Hepatocyte (in vitro differentiated cells): ENCODE measurements around the gene SCD5. TPM values are rescaled to one million over a fixed set of nuclear protein-coding genes. Genes with fewer than 3 reads are reported as not detected.

Experiments
- DNase-seq: peaks from one replicate; pipeline ENCODE4 v3.0.0-alpha.2; 2016; ENCODE audit warnings: low spot score
- H2AFZ ChIP-seq: fragments of 200-600 bp; sonication (generic); 2 replicates; pipeline ENCODE4 v1.6.0; 2016; ENCODE audit warnings: antibody characterized with exemption, mild to moderate bottlenecking
- H3K27ac ChIP-seq: fragments of 200-600 bp; sonication (generic); 2 replicates; pipeline ENCODE4 v1.5.1; 2016; ENCODE audit warnings: mild to moderate bottlenecking
- H3K27me3 ChIP-seq: fragments of 200-600 bp; sonication (generic); 2 replicates; pipeline ENCODE4 v1.6.1; 2016
- H3K36me3 ChIP-seq: fragments of 200-600 bp; sonication (generic); replicated peaks from 2 replicates; pipeline ENCODE4 v1.5.1; 2016; ENCODE audit warnings: low read depth; ENCODE audit not compliant: insufficient read depth
- H3K4me1 ChIP-seq: fragments of 200-600 bp; sonication (generic); 2 replicates; pipeline ENCODE4 v1.5.1; 2016; ENCODE audit warnings: mild to moderate bottlenecking, moderate library complexity; ENCODE audit not compliant: insufficient read depth
- H3K4me2 ChIP-seq: fragments of 200-600 bp; sonication (generic); 2 replicates; pipeline ENCODE4 v1.6.0; 2016
- H3K4me3 ChIP-seq: fragments of 200-600 bp; sonication (generic); 2 replicates; pipeline ENCODE4 v1.5.1; 2016; ENCODE audit warnings: mild to moderate bottlenecking
- H3K79me2 ChIP-seq: fragments of 200-600 bp; sonication (generic); 2 replicates; pipeline ENCODE4 v1.6.0; 2017; ENCODE audit warnings: mild to moderate bottlenecking
- H3K9me2 ChIP-seq: fragments of 200-600 bp; sonication (generic); replicated peaks from 2 replicates; pipeline ENCODE4 v1.6.0; 2017; ENCODE audit warnings: mild to moderate bottlenecking; ENCODE audit not compliant: insufficient read depth
- H3K9me3 ChIP-seq: fragments of 200-600 bp; sonication (generic); 2 replicates; pipeline ENCODE4 v1.5.1; 2016; ENCODE audit warnings: low read depth, mild to moderate bottlenecking
- H4K20me1 ChIP-seq: fragments of 200-600 bp; sonication (generic); 2 replicates; pipeline ENCODE4 v1.6.0; 2016; ENCODE audit warnings: mild to moderate bottlenecking; ENCODE audit not compliant: insufficient read depth, poor library complexity, severe bottlenecking
- CTCF ChIP-seq: fragments of 200-600 bp; sonication (generic); IDR thresholded peaks from 2 replicates; pipeline ENCODE4 v1.5.1; 2016; ENCODE audit warnings: antibody characterized with exemption, mild to moderate bottlenecking; ENCODE audit not compliant: poor library complexity
- EZH2 ChIP-seq: fragments of 200-600 bp; sonication (generic); IDR thresholded peaks from 2 replicates; pipeline ENCODE4 v1.6.1; 2016; ENCODE audit warnings: antibody characterized with exemption, mild to moderate bottlenecking, borderline replicate concordance
- EZH2phosphoT487 ChIP-seq: fragments of 200-600 bp; sonication (generic); IDR thresholded peaks from one replicate; pipeline ENCODE4 v1.6.1; 2018; ENCODE audit warnings: antibody characterized with exemption, mild to moderate bottlenecking, low read depth, moderate library complexity; ENCODE audit not compliant: unreplicated experiment, severe bottlenecking
- WGBS: methylation state at CpG from one replicate; pipeline ENCODE4 v1.1.6; 2016; ENCODE audit warnings: low lambda C conversion rate; ENCODE audit errors: missing lambda C conversion rate; 5-methylcytosine and 5-hydroxymethylcytosine counted together
- polyA plus RNA-seq: library from polyadenylated mRNA; unstranded; fragments of >200 nt; fragmentation: Nextera tagmentation; extraction: Ambion mirVana; gene quantifications from 2 replicates; pipeline ENCODE4 v1.2.1, GENCODE V29; 2016
- total RNA-seq: library from RNA; depleted of rRNA; stranded (reverse); fragments of >200 nt; gene quantifications from 2 replicates; pipeline ENCODE4 v1.2.3, GENCODE V29; 2014

The SCD5 gene
- total and polyA plus RNA-seq, 2 experiments from 2014 or later = 6.4 to 19.2 TPM

DNA sequence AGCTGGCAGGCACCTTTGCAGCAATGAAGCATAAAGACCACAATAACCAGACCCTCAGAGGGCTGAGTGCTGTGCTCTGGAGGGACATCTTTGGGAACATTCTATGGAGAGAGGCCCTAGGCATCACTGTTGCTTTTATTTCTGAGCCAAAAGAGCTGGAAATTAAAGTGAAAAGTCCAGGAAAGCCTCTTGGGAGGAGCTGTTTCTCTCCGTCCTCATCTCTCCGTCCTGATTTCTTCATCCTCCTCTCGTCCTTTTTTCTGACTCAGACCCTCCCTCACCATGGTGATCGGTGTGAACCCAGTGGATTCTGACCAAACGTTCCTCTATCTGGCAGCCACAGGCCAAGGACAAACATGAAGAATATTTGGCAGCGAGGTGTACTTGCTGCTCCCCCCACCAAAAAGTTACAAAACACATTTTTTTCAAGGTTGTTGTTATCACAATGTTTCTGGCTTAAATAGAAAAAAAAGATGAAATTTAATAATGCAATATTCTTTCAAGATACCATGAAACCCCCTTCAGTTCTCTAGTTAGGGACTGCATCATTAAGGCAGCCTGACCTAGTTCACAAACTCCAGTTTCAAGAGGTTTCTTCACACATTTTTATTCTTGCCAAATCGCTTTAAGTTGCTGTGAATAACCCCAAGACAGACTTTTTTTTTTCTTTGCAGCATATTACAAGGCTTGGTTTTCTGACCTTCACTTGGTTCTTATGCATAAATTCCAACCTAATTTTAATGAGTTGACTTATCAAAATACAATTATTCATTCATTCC is 80.2 kb downstream of the SCD5 start:
- H3K9me2 ChIP-seq = no peaks in the 10 kb centered on the region
- H3K36me3 ChIP-seq = no peaks in the 10 kb centered on the region
- no peaks in the 10 kb centered on the region for H3K79me2 ChIP-seq
- no peaks in the 10 kb centered on the region for H4K20me1 ChIP-seq
- H3K9me3 ChIP-seq = no peaks in the 10 kb centered on the region
- H3K4me3 ChIP-seq = no peak overlapping the region
- no peaks in the 10 kb centered on the region for H3K4me1 ChIP-seq
- H3K27ac ChIP-seq = no peak overlapping the region
- 81% methylated on average over 7 of the region's 7 CpGs for WGBS
- no peaks in the 10 kb centered on the region for H3K27me3 ChIP-seq
- no peak overlapping the region for H2AFZ ChIP-seq
- DNase-seq = no peak
- no peak overlapping the region for H3K4me2 ChIP-seq
- TF ChIP-seq EZH2phosphoT487 (no peak), EZH2 (no peak), CTCF (no peak)

GRCh38 chr4:82715731-82716617 is 82.6 kb downstream of the SCD5 start:
- TF ChIP-seq EZH2phosphoT487 (no peak), CTCF (no peak), EZH2 (no peak)
- H3K27ac ChIP-seq = peak overlapping the region; percentile 55
- no peak overlapping the region for H3K4me3 ChIP-seq
- H3K9me2 ChIP-seq = no peaks in the 10 kb centered on the region
- no peaks in the 10 kb centered on the region for H3K27me3 ChIP-seq
- DNase-seq = peak; percentile 27
- H4K20me1 ChIP-seq = no peaks in the 10 kb centered on the region
- no peaks in the 10 kb centered on the region for H3K4me1 ChIP-seq
- H3K79me2 ChIP-seq = no peaks in the 10 kb centered on the region
- H3K36me3 ChIP-seq = no peaks in the 10 kb centered on the region
- no peak overlapping the region for H2AFZ ChIP-seq
- no peaks in the 10 kb centered on the region for H3K9me3 ChIP-seq
- WGBS = 56% methylated on average over 12 of the region's 12 CpGs
- peak overlapping the region; percentile 50 for H3K4me2 ChIP-seq

GRCh38 chr4:82713856-82714255 is 84.7 kb downstream of the SCD5 start:
- Histone ChIP-seq H3K9me3 (no peaks in the 10 kb centered on the region), H3K27ac (no peak overlapping the region), H3K4me3 (no peak overlapping the region), H3K4me1 (no peaks in the 10 kb centered on the region), H3K79me2 (no peaks in the 10 kb centered on the region), H3K4me2 (no peak overlapping the region), H4K20me1 (no peaks in the 10 kb centered on the region), H3K27me3 (no peaks in the 10 kb centered on the region), H3K36me3 (no peaks in the 10 kb centered on the region), H2AFZ (no peak overlapping the region), H3K9me2 (no peaks in the 10 kb centered on the region)
- TF ChIP-seq CTCF = no peak
- TF ChIP-seq EZH2 = no peak
- TF ChIP-seq EZH2phosphoT487 = no peak
- DNase-seq = no peak
- WGBS = 97% methylated on average over 3 of the region's 3 CpGs
